K562 treated with DMSO at 1 percent for 24 hours (cell line): ENCODE data around the gene JRKL. TPM values are rescaled to one million over a fixed set of nuclear protein-coding genes. Genes with fewer than 3 reads are reported as not detected.

Experiments
- total RNA-seq: library from RNA; unstranded; fragments of 300-600 nt; gene quantifications from 2 replicates; pipeline ENCODE4 v1.2.3, GENCODE V29; 2022; ENCODE audit warnings: low read depth; ENCODE audit not compliant: insufficient read depth

The JRKL gene
- 2.9 and 3.1 TPM in 2 replicates for total RNA-seq

GRCh38 chr11:96389720-96390487, at the start of gene JRKL, which contains the start of gene CCDC82:
Gene JRKL (plus strand): TSS chr11:96390013. CDS start chr11:96390650, 637 bp downstream.
Gene CCDC82 (minus strand): TSS chr11:96389912. CDS start chr11:96384747, 5,165 bp downstream.

GRCh38 chr11:96342961-96343711, 46.7 kb upstream of the JRKL start, which contains the start of gene MAML2:
Gene MAML2 (minus strand): TSS chr11:96343195. CDS start chr11:96341895, 1,300 bp downstream.

Other genes with a start within 250 kb of the JRKL start
- gene MAML2, start 46.8 kb upstream of the JRKL start, total RNA-seq, result 6.4 and 7.3 TPM in 2 replicates
- gene CCDC82, start 101 bp upstream of the JRKL start, total RNA-seq, result 13.3 and 63.0 TPM in 2 replicates